Activated CD8-positive, alpha-beta T cell treated with anti-CD3 and anti-CD28 coated beads for 36 hours (primary cell): ENCODE results near the gene ARHGAP42. TPM values are rescaled to one million over a fixed set of nuclear protein-coding genes. Genes with fewer than 3 reads are reported as not detected.
"Not testable (repeated sequence)": the region's sequence is repeated elsewhere in the genome, so short reads cannot be mapped to it uniquely, and the experiment has no call there.

Experiments
- ATAC-seq: fragments of 200-7000 bp; cut with Tn5 transposase; one replicate; pipeline ENCODE4 v1.10.0; 2021; ENCODE audit warnings: mild to moderate bottlenecking, moderate library complexity
- CTCF ChIA-PET: fragments of 350-600 bp; sonication (Branson Sonifier 250); formaldehyde crosslinking; loops from one replicate; lab custom pipeline; 2021; ENCODE audit warnings: antibody characterized with exemption; lab: Charles Lee
- POLR2A ChIA-PET: fragments of 350-600 bp; sonication (Branson Sonifier 250); formaldehyde crosslinking; loops from one replicate; lab custom pipeline; 2021; ENCODE audit warnings: antibody characterized with exemption; lab: Charles Lee
- DNase-seq: peaks from one replicate; pipeline ENCODE4 v3.0.0-alpha.2; 2020
- H3K27ac Mint-ChIP-seq: one replicate; pipeline ENCODE4 v1.8.0; 2021; ENCODE audit warnings: mild to moderate bottlenecking, mixed read lengths
- H3K27me3 Mint-ChIP-seq: one replicate; pipeline ENCODE4 v1.8.0; 2021; ENCODE audit warnings: mixed read lengths
- H3K36me3 Mint-ChIP-seq: one replicate; pipeline ENCODE4 v1.8.0; 2021; ENCODE audit warnings: low read depth, mixed read lengths
- H3K4me1 Mint-ChIP-seq: one replicate; pipeline ENCODE4 v1.8.0; 2021; ENCODE audit warnings: low read depth, mixed read lengths
- H3K4me3 Mint-ChIP-seq: one replicate; pipeline ENCODE4 v1.8.0; 2021; ENCODE audit warnings: mild to moderate bottlenecking, moderate library complexity, mixed read lengths
- H3K9me3 Mint-ChIP-seq: one replicate; pipeline ENCODE4 v1.8.0; 2021; ENCODE audit warnings: mixed read lengths
- CTCF ChIP-seq: fragments of 200-600 bp; IDR thresholded peaks from one replicate; pipeline ENCODE4 v1.8.0; 2022; ENCODE audit warnings: antibody characterized with exemption, mild to moderate bottlenecking
- intact Hi-C: fragments of 100-400 bp; cut with micrococcal nuclease; formaldehyde crosslinking; loops from one replicate; pipeline ENCODE4 v1.10.0; 2022
- total RNA-seq, 2 experiments: library from RNA; stranded (reverse); gene quantifications; one replicate each; pipeline ENCODE4 v1.2.3, GENCODE V29; 2021

ARHGAP42 gene
- total RNA-seq, 2 experiments from 2014 or later: 0.20 to 0.41 TPM

GRCh38 chr11:100663583-100663982 lies 23.5 kb upstream of the ARHGAP42 start:
- ChIA-PET CTCF (interaction anchor here (1.2 kb wide), 1 partner anchor 18 kb away, joined by 3 read pairs; no protein-coding TSS in a partner anchor), POLR2A (no interaction called here)
- Mint-ChIP-seq H3K27ac (no peak overlapping the region), H3K36me3 (no peaks in the 10 kb centered on the region), H3K9me3 (peaks cover 6% of the 10 kb centered on the region), H3K27me3 (no peaks in the 10 kb centered on the region), H3K4me1 (no peaks in the 10 kb centered on the region), H3K4me3 (no peak overlapping the region)
- intact Hi-C loops: no loop called here
- no peak for ATAC-seq
- no peak for DNase-seq
- TF ChIP-seq CTCF: no peak

- H3K36me3 Mint-ChIP-seq: no peaks in the 10 kb centered on the region
- intact Hi-C loops: no loop called here
- no peak overlapping the region for H3K4me3 Mint-ChIP-seq
- no peaks in the 10 kb centered on the region for H3K27me3 Mint-ChIP-seq
- H3K4me1 Mint-ChIP-seq: no peaks in the 10 kb centered on the region
- POLR2A ChIA-PET: no interaction called here
- peaks cover 2% of the 10 kb centered on the region for H3K9me3 Mint-ChIP-seq
- DNase-seq: no peak
- ATAC-seq: no peak
- no peak overlapping the region for H3K27ac Mint-ChIP-seq
- CTCF ChIA-PET: interaction anchor here (1.2 kb wide), 1 partner anchor 17 kb away, joined by 3 read pairs; no protein-coding TSS in a partner anchor
- no peak for TF ChIP-seq CTCF
These were observed 23.1 kb upstream of the ARHGAP42 start for GRCh38 chr11:100663996-100664395.

- intact Hi-C loops, H3K36me3 Mint-ChIP-seq, CTCF ChIA-PET, H3K27ac Mint-ChIP-seq, POLR2A ChIA-PET, H3K4me1 Mint-ChIP-seq, H3K4me3 Mint-ChIP-seq, H3K27me3 Mint-ChIP-seq, DNase-seq, ATAC-seq, H3K9me3 Mint-ChIP-seq: not testable (repeated sequence)
These were observed 20.3 kb upstream of the ARHGAP42 start for GRCh38 chr11:100666816-100667215.

- Mint-ChIP-seq H3K27me3 (no peaks in the 10 kb centered on the region), H3K36me3 (no peaks in the 10 kb centered on the region), H3K4me1 (no peaks in the 10 kb centered on the region), H3K27ac (no peak overlapping the region), H3K9me3 (no peaks in the 10 kb centered on the region), H3K4me3 (no peak overlapping the region)
- ChIA-PET POLR2A (no interaction called here), CTCF (no interaction called here)
- ATAC-seq (no peak), DNase-seq (no peak)
- TF ChIP-seq CTCF: no peak
- intact Hi-C loops: no loop called here
These were observed 19.6 kb upstream of the ARHGAP42 start for GRCh38 chr11:100667449-100667848.

GRCh38 chr11:100670140-100670539 lies 16.9 kb upstream of the ARHGAP42 start:
- ChIA-PET POLR2A (no interaction called here), CTCF (no interaction called here)
- intact Hi-C loops: no loop called here
- Mint-ChIP-seq H3K36me3 (no peaks in the 10 kb centered on the region), H3K4me1 (no peaks in the 10 kb centered on the region), H3K27ac (no peak overlapping the region), H3K27me3 (no peaks in the 10 kb centered on the region), H3K9me3 (no peaks in the 10 kb centered on the region), H3K4me3 (no peak overlapping the region)
- no peak for TF ChIP-seq CTCF
- DNase-seq: no peak
- no peak for ATAC-seq

- DNase-seq (no peak), ATAC-seq (no peak)
- H3K4me1 Mint-ChIP-seq: no peaks in the 10 kb centered on the region
- H3K9me3 Mint-ChIP-seq: no peaks in the 10 kb centered on the region
- no peak for TF ChIP-seq CTCF
- ChIA-PET POLR2A (no interaction called here), CTCF (no interaction called here)
- no peak overlapping the region for H3K27ac Mint-ChIP-seq
- no peaks in the 10 kb centered on the region for H3K36me3 Mint-ChIP-seq
- intact Hi-C loops: no loop called here
- no peaks in the 10 kb centered on the region for H3K27me3 Mint-ChIP-seq
- no peak overlapping the region for H3K4me3 Mint-ChIP-seq
These were observed 15.6 kb upstream of the ARHGAP42 start for GRCh38 chr11:100671471-100671870.
